Measurements from ENCODE around the gene CTIF.

CTIF gene

DNA sequence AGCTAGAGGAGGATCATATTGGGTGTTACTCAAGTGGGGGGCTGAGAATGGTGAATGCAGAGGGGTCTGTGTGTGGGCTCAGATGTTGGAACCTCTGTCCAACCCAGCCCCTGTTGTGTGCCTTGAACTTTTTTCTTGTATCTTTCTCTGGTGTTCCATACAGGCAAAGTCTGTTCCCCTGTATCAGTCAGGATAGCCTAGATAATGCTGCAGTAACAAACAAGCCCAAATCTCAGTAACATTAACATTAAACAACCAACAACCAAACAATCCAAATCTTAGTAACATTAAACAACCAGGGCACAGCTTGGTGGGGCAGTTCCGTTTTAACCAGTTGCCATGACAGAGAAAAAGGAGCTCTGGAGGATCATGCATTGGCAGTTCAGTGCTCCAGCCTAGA, 103.7 kb downstream of the CTIF start:
- H3K27me3 ChIP-seq (ENCODE audit: control insufficient read depth, insufficient read depth, low read length): no peaks in the 10 kb centered on the region
- H3K9ac ChIP-seq: no peak overlapping the region
- H3K9me3 ChIP-seq (ENCODE audit: control insufficient read depth, low read length): no peaks in the 10 kb centered on the region
- no peaks in the 10 kb centered on the region for H3K36me3 ChIP-seq (ENCODE audit: control insufficient read depth, insufficient read depth, low read length)
- H3K79me2 ChIP-seq: no peaks in the 10 kb centered on the region
- no peak overlapping the region for H3K27ac ChIP-seq
- TF ChIP-seq, protein P1, sequence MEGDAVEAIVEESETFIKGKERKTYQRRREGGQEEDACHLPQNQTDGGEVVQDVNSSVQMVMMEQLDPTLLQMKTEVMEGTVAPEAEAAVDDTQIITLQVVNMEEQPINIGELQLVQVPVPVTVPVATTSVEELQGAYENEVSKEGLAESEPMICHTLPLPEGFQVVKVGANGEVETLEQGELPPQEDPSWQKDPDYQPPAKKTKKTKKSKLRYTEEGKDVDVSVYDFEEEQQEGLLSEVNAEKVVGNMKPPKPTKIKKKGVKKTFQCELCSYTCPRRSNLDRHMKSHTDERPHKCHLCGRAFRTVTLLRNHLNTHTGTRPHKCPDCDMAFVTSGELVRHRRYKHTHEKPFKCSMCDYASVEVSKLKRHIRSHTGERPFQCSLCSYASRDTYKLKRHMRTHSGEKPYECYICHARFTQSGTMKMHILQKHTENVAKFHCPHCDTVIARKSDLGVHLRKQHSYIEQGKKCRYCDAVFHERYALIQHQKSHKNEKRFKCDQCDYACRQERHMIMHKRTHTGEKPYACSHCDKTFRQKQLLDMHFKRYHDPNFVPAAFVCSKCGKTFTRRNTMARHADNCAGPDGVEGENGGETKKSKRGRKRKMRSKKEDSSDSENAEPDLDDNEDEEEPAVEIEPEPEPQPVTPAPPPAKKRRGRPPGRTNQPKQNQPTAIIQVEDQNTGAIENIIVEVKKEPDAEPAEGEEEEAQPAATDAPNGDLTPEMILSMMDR (IDR thresholded peaks at IDR 0.05): no peak
- no peak overlapping the region for H3K4me3 ChIP-seq (ENCODE audit: low read depth, low read length)
- H3K4me1 ChIP-seq: no peaks in the 10 kb centered on the region
- H3K4me2 ChIP-seq (ENCODE audit: low read length): no peak overlapping the region
- no peak overlapping the region for H2AFZ ChIP-seq

DNA sequence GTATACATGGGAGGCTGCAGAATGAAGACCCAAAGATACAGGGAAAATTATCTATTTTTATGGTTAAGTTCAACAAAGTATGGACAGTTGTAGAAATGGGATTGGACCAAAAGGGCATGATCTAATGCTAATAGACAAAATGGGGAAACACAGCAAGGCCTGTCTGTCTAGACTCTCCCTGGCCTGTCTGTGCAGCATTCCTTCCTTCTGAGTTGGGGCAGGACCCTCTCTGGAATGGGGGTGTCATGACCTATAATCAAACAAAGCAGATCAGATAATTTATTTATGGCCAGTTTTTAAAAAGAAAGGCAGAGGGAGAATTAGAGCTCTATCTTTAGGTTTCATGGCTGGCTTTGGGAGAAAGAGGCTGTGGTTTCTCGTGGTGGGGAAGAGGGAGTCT, 104.4 kb downstream of the CTIF start:
- no peaks in the 10 kb centered on the region for H3K27me3 ChIP-seq (ENCODE audit: control insufficient read depth, insufficient read depth, low read length)
- H3K4me1 ChIP-seq: no peaks in the 10 kb centered on the region
- H2AFZ ChIP-seq: no peak overlapping the region
- H3K9me3 ChIP-seq (ENCODE audit: control insufficient read depth, low read length): no peaks in the 10 kb centered on the region
- peaks cover 2% of the 10 kb centered on the region for H3K79me2 ChIP-seq
- H3K4me2 ChIP-seq (ENCODE audit: low read length): no peak overlapping the region
- no peak overlapping the region for H3K9ac ChIP-seq
- no peaks in the 10 kb centered on the region for H3K36me3 ChIP-seq (ENCODE audit: control insufficient read depth, insufficient read depth, low read length)
- no peak overlapping the region for H3K4me3 ChIP-seq (ENCODE audit: low read depth, low read length)
- TF ChIP-seq, protein P1 (IDR thresholded peaks at IDR 0.05): no peak
- H3K27ac ChIP-seq: no peak overlapping the region

DNA sequence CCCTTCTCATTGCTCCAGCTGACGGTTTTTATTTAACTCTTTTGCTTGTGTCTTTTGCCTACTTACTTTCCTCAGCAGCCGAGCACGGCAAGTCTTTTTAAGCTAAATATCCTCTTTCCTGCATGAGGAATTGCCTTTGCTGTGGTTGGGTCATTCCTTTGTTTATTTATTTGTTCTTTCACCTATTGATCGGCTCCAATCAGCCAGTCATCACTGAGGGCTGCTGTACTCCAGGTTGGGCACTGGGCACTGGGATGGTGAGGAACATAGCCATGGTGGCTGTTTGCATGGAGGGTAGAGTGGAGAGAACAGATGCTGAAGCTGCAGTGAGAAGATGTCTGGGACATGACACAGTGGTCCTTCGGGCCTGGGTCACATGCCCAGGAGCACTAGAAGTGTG, 105.2 kb downstream of the CTIF start:
- no peaks in the 10 kb centered on the region for H3K27me3 ChIP-seq (ENCODE audit: control insufficient read depth, insufficient read depth, low read length)

DNA sequence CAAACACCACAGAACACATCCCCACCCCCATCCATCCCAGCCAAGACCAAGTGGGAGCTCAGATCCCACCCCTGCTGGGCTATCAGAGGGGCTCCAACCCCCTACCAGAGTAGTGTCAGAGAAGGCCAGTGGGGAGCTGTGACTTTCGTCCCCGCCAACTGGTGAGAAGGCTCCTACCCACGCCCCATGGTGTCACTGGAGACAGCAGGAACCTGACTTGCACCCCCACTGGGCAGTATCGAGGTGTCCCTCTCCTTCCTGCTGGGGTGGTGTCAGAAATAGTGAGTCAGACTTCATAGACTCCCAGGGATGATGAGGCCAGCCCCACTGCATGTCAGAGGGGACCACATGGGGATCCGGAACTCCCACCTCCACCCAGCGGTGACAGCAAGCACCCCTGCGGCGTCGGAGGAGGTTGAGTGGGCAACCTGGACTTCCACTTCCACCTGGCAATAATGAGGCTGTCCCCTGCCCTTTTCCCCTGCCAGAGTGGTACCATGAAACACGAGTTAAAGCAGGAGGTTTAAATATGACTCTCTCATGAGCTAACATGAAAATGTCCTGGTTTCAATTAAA, 106.7 kb downstream of the CTIF start:
- no peak overlapping the region for H2AFZ ChIP-seq

More for the DNA sequence above, 105.2 kb downstream of the CTIF start:
- Histone ChIP-seq H3K27ac (no peak overlapping the region), H2AFZ (no peak overlapping the region), H3K4me2 (ENCODE audit: low read length) (no peak overlapping the region), H3K4me1 (no peaks in the 10 kb centered on the region), H3K9me3 (ENCODE audit: control insufficient read depth, low read length) (no peaks in the 10 kb centered on the region), H3K36me3 (ENCODE audit: control insufficient read depth, insufficient read depth, low read length) (no peaks in the 10 kb centered on the region), H3K79me2 (peaks cover 2% of the 10 kb centered on the region), H3K9ac (no peak overlapping the region), H3K4me3 (ENCODE audit: low read depth, low read length) (no peak overlapping the region)
- TF ChIP-seq, protein P1 (IDR thresholded peaks at IDR 0.05): no peak

More for the DNA sequence above, 106.7 kb downstream of the CTIF start:
- H3K79me2 ChIP-seq: peaks cover 2% of the 10 kb centered on the region
- no peaks in the 10 kb centered on the region for H3K4me1 ChIP-seq
- no peaks in the 10 kb centered on the region for H3K36me3 ChIP-seq (ENCODE audit: control insufficient read depth, insufficient read depth, low read length)
- no peak overlapping the region for H3K9ac ChIP-seq
- H3K9me3 ChIP-seq (ENCODE audit: control insufficient read depth, low read length): no peaks in the 10 kb centered on the region
- no peaks in the 10 kb centered on the region for H3K27me3 ChIP-seq (ENCODE audit: control insufficient read depth, insufficient read depth, low read length)
- TF ChIP-seq, protein P1 (IDR thresholded peaks at IDR 0.05): no peak
- H3K4me3 ChIP-seq (ENCODE audit: low read depth, low read length): no peak overlapping the region
- H3K4me2 ChIP-seq (ENCODE audit: low read length): no peak overlapping the region
- no peak overlapping the region for H3K27ac ChIP-seq
